Measurements from ENCODE around the gene PIAS3. TPM values are rescaled to one million over a fixed set of nuclear protein-coding genes. Genes with fewer than 3 reads are reported as not detected.

The PIAS3 gene
- total and polyA plus RNA-seq, 2 experiments from 2014 or later: 18.1 to 51.2 TPM

DNA sequence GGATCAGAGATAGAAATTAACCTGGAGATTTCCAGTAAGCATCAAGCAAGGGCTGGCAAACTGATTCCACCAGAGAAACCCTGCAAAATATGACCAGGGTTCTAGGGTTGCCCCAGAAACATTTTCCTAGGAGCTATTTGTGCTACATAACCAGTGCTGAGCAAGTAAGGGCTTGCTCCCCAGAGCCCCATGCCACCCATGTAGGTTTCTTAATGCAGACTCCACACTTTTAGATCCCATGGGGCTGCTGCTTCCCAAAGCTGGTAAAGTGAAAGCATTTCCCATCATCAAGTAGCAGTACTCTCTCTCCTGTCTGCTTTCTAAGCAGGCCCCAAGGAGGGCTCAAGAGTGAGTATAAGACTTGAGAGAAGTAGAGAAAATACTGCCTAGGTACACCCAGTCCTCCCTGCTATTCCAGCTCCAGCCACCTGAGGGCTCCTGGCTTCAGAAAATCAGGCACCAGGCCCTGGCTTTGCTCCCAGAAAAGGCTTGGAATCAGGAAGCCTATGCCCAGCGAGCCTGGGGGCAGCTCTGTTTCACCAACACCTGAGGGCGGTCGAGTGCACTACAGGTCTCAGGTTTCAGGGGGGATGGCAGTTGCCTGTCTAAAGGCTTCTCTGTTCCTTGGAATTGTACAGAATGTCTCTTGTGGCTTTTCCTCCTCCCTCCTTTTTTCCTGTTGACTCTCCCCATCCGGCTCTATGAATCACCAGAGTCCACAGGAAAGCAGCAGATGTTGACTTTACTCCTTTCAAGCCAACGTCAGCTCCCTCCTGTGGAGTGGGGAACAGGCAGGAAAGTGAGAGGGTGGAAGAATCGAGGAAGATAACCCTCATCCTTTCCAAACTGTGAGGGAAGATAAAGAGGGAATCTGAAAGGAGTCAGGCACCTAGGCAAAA is 33.0 kb upstream of the PIAS3 start:
- Histone ChIP-seq H3K9me3 (ENCODE audit: low read depth) (no peaks in the 10 kb centered on the region), H3K4me1 (ENCODE audit: insufficient read depth) (peaks cover 16% of the 10 kb centered on the region), H3K4me3 (no peak overlapping the region), H3K27ac (peak overlapping the region; percentile 94), H3K4me2 (peak overlapping the region; percentile 69), H3K79me2 (no peaks in the 10 kb centered on the region), H4K20me1 (ENCODE audit: insufficient read depth, poor library complexity, severe bottlenecking) (no peaks in the 10 kb centered on the region), H3K9me2 (replicated peaks; ENCODE audit: insufficient read depth) (no peaks in the 10 kb centered on the region), H3K27me3 (no peaks in the 10 kb centered on the region), H3K36me3 (replicated peaks; ENCODE audit: insufficient read depth, low read depth) (no peaks in the 10 kb centered on the region), H2AFZ (peak overlapping the region; percentile 5)
- TF ChIP-seq EZH2phosphoT487 (IDR thresholded peaks at IDR 0.05; ENCODE audit: low read depth, severe bottlenecking, unreplicated experiment) (no peak), EZH2 (IDR thresholded peaks at IDR 0.05; ENCODE audit: borderline replicate concordance) (no peak)
- TF ChIP-seq, protein P1, sequence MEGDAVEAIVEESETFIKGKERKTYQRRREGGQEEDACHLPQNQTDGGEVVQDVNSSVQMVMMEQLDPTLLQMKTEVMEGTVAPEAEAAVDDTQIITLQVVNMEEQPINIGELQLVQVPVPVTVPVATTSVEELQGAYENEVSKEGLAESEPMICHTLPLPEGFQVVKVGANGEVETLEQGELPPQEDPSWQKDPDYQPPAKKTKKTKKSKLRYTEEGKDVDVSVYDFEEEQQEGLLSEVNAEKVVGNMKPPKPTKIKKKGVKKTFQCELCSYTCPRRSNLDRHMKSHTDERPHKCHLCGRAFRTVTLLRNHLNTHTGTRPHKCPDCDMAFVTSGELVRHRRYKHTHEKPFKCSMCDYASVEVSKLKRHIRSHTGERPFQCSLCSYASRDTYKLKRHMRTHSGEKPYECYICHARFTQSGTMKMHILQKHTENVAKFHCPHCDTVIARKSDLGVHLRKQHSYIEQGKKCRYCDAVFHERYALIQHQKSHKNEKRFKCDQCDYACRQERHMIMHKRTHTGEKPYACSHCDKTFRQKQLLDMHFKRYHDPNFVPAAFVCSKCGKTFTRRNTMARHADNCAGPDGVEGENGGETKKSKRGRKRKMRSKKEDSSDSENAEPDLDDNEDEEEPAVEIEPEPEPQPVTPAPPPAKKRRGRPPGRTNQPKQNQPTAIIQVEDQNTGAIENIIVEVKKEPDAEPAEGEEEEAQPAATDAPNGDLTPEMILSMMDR (IDR thresholded peaks at IDR 0.05; ENCODE audit: poor library complexity): peak; percentile 98
- DNase-seq (ENCODE audit: low spot score): peak; percentile 98
- 5% methylated on average over 6 of the region's 6 CpGs for WGBS (ENCODE audit: low lambda C conversion rate, missing lambda C conversion rate)

- DNase-seq (ENCODE audit: low spot score): no peak
- no peaks in the 10 kb centered on the region for H3K36me3 ChIP-seq (replicated peaks; ENCODE audit: insufficient read depth, low read depth)
- H3K9me3 ChIP-seq (ENCODE audit: low read depth): no peaks in the 10 kb centered on the region
- H3K4me2 ChIP-seq: peak overlapping the region; percentile 50
- H3K79me2 ChIP-seq: no peaks in the 10 kb centered on the region
- H2AFZ ChIP-seq: peak overlapping the region; percentile 5
- no peaks in the 10 kb centered on the region for H4K20me1 ChIP-seq (ENCODE audit: insufficient read depth, poor library complexity, severe bottlenecking)
- H3K4me3 ChIP-seq: no peak overlapping the region
- H3K27me3 ChIP-seq: no peaks in the 10 kb centered on the region
- WGBS (ENCODE audit: low lambda C conversion rate, missing lambda C conversion rate): 67% methylated on average over 1 of the region's 1 CpG
- peaks cover 18% of the 10 kb centered on the region for H3K4me1 ChIP-seq (ENCODE audit: insufficient read depth)
- TF ChIP-seq EZH2 (IDR thresholded peaks at IDR 0.05; ENCODE audit: borderline replicate concordance) (no peak), EZH2phosphoT487 (IDR thresholded peaks at IDR 0.05; ENCODE audit: low read depth, severe bottlenecking, unreplicated experiment) (no peak)
- TF ChIP-seq, protein P1 (IDR thresholded peaks at IDR 0.05; ENCODE audit: poor library complexity): no peak
- H3K9me2 ChIP-seq (replicated peaks; ENCODE audit: insufficient read depth): no peaks in the 10 kb centered on the region
- peak overlapping the region; percentile 94 for H3K27ac ChIP-seq
Observed at GRCh38 chr1:145891143-145891542, 32.3 kb upstream of the PIAS3 start.

DNA sequence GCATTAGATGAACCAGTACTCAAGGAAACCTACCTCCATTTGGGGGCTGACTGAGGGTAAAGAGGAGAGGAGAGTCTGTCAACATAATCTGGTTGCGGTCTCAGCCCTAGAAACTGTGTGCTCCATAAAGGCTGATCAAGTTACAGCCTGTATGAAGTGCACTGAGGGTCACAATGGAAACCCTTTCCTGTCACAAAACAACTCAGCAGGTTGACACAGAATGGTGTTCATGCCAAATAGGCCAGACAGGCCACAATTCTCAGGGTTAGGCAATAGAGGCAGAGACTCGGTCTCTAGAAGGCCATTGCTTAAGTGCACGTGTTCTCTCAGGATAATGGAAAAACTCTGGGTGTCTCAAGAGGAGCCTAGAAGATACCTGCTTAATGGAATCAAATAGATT is 30.8 kb upstream of the PIAS3 start:
- Histone ChIP-seq H3K9me3 (ENCODE audit: low read depth) (no peaks in the 10 kb centered on the region), H3K36me3 (replicated peaks; ENCODE audit: insufficient read depth, low read depth) (no peaks in the 10 kb centered on the region), H3K27me3 (peaks cover 6% of the 10 kb centered on the region), H2AFZ (no peak overlapping the region), H3K9me2 (replicated peaks; ENCODE audit: insufficient read depth) (no peaks in the 10 kb centered on the region), H3K27ac (no peak overlapping the region), H4K20me1 (ENCODE audit: insufficient read depth, poor library complexity, severe bottlenecking) (no peaks in the 10 kb centered on the region), H3K79me2 (no peaks in the 10 kb centered on the region), H3K4me1 (ENCODE audit: insufficient read depth) (peaks cover 19% of the 10 kb centered on the region), H3K4me2 (no peak overlapping the region), H3K4me3 (no peak overlapping the region)
- TF ChIP-seq EZH2phosphoT487 (IDR thresholded peaks at IDR 0.05; ENCODE audit: low read depth, severe bottlenecking, unreplicated experiment) (no peak), EZH2 (IDR thresholded peaks at IDR 0.05; ENCODE audit: borderline replicate concordance) (no peak)
- TF ChIP-seq, protein P1 (IDR thresholded peaks at IDR 0.05; ENCODE audit: poor library complexity): no peak
- no peak for DNase-seq (ENCODE audit: low spot score)
- WGBS (ENCODE audit: low lambda C conversion rate, missing lambda C conversion rate): 83% methylated on average over 3 of the region's 3 CpGs

Measured in hepatocyte (in vitro differentiated cells).